HepG2 (cell line): ENCODE measurements around the gene ATG13. TPM values are rescaled to one million over a fixed set of nuclear protein-coding genes. Genes with fewer than 3 reads are reported as not detected.
A peak's percentile ranks its signal among the peaks of the same experiment; 100 is the strongest.

Experiments used
- ELF3 ChIP-seq: IDR thresholded peaks from 2 replicates; pipeline ENCODE4 v1.6.1; 2016; ENCODE audit warnings: missing genetic modification reagents, missing compliant biosample characterization
- ETV6 ChIP-seq: sonication (generic); formaldehyde crosslinking; conservative IDR thresholded peaks from 2 replicates; pipeline ENCODE4 v1.4.0; 2020; ENCODE audit warnings: missing genetic modification reagents
- FIP1L1 ChIP-seq: fragments of 200-400 bp; formaldehyde crosslinking; IDR thresholded peaks from 2 replicates; pipeline ENCODE4 v1.6.1; 2018; ENCODE audit warnings: low read depth, mild to moderate bottlenecking, low read length, moderate library complexity, borderline replicate concordance; ENCODE audit not compliant: insufficient read depth
- FOXO4 ChIP-seq: sonication (generic); formaldehyde crosslinking; conservative IDR thresholded peaks from 2 replicates; pipeline ENCODE4 v1.8.1; 2023; ENCODE audit warnings: missing genetic modification reagents
- GLI4 ChIP-seq: sonication (generic); formaldehyde crosslinking; IDR thresholded peaks from 2 replicates; pipeline ENCODE4 v1.5.1; 2020; ENCODE audit warnings: missing genetic modification reagents, mild to moderate bottlenecking, moderate library complexity, borderline replicate concordance
- IKZF4 ChIP-seq: sonication (generic); formaldehyde crosslinking; IDR thresholded peaks from 2 replicates; pipeline ENCODE4 v1.5.1; 2020; ENCODE audit warnings: borderline replicate concordance, mild to moderate bottlenecking, low read depth, missing genetic modification reagents; ENCODE audit errors: not compliant biosample characterization
- IKZF5 ChIP-seq: IDR thresholded peaks from 2 replicates; pipeline ENCODE4 v1.6.1; 2018; ENCODE audit warnings: missing genetic modification reagents, mild to moderate bottlenecking, missing compliant biosample characterization
- JUN ChIP-seq: sonication (generic); formaldehyde crosslinking; IDR thresholded peaks from 2 replicates; pipeline ENCODE4 v1.4.0; 2020; ENCODE audit warnings: mild to moderate bottlenecking, missing genetic modification reagents
- LBX2 ChIP-seq: sonication (generic); formaldehyde crosslinking; IDR thresholded peaks from 2 replicates; pipeline ENCODE4 v1.5.0; 2020; ENCODE audit warnings: missing genetic modification reagents, mild to moderate bottlenecking, borderline replicate concordance
- NR1H2 ChIP-seq: sonication (generic); formaldehyde crosslinking; IDR thresholded peaks from 2 replicates; pipeline ENCODE4 v1.8.1; 2022; ENCODE audit warnings: low read depth, missing genetic modification reagents, borderline replicate concordance
- PTBP1 ChIP-seq: fragments of 200-400 bp; formaldehyde crosslinking; IDR thresholded peaks from 2 replicates; pipeline ENCODE4 v1.6.1; 2018; ENCODE audit warnings: low read length, low read depth; ENCODE audit not compliant: poor library complexity, severe bottlenecking
- TBP ChIP-seq: sonication (generic); formaldehyde crosslinking; IDR thresholded peaks from 2 replicates; pipeline ENCODE4 v1.5.0; 2020; ENCODE audit warnings: missing genetic modification reagents
- ZBTB20 ChIP-seq: sonication (generic); formaldehyde crosslinking; IDR thresholded peaks from 2 replicates; pipeline ENCODE4 v1.8.1; 2023; ENCODE audit warnings: missing genetic modification reagents, low read depth, mild to moderate bottlenecking, borderline replicate concordance
- ZBTB25 ChIP-seq: IDR thresholded peaks from 2 replicates; pipeline ENCODE4 v1.6.1; 2018; ENCODE audit warnings: missing genetic modification reagents
- ZFY ChIP-seq: sonication (generic); formaldehyde crosslinking; IDR thresholded peaks from 2 replicates; pipeline ENCODE4 v1.4.0; 2020; ENCODE audit warnings: missing genetic modification reagents
- ZNF280D ChIP-seq: sonication (generic); formaldehyde crosslinking; IDR thresholded peaks from 2 replicates; pipeline ENCODE4 v1.5.1; 2020; ENCODE audit warnings: mild to moderate bottlenecking, missing genetic modification reagents
- ZNF350 ChIP-seq: sonication (generic); formaldehyde crosslinking; IDR thresholded peaks from 2 replicates; pipeline ENCODE4 v1.4.0; 2020; ENCODE audit warnings: mild to moderate bottlenecking, low read depth, missing genetic modification reagents, borderline replicate concordance
- ZNF382 ChIP-seq: sonication (generic); formaldehyde crosslinking; IDR thresholded peaks from 2 replicates; pipeline ENCODE4 v1.5.0; 2020; ENCODE audit warnings: missing genetic modification reagents, mild to moderate bottlenecking, borderline replicate concordance
- ZNF580 ChIP-seq: IDR thresholded peaks from 2 replicates; pipeline ENCODE4 v1.6.1; 2016; ENCODE audit warnings: low read depth, borderline replicate concordance
- ZNF644 ChIP-seq: IDR thresholded peaks from 2 replicates; pipeline ENCODE4 v1.6.1; 2016; ENCODE audit warnings: low read depth
- polyA plus RNA-seq, 8 experiments: library from polyadenylated mRNA; depleted of rRNA in 3 of 8; stranded (reverse) in 7 of 8; unstranded in 1 of 8; fragments of >200 nt; fragmentation: Illumina TruSeq in 4 of 8; extraction: Trizol in 4 of 8; gene quantifications; 2 replicates each; pipeline versions ENCODE4 v1.2.1 to v1.2.3, GENCODE V29; 2011 to 2016; ENCODE audit warnings: low read depth in 4 of 8, missing spikeins in 1 of 8, mixed read lengths in 1 of 8; ENCODE audit not compliant: insufficient read depth in 1 of 8
- total RNA-seq, 5 experiments: library from RNA; depleted of rRNA; stranded (reverse); fragments of >200 nt; fragmentation: Illumina TruSeq; extraction: Trizol; gene quantifications; 2 replicates each; pipeline ENCODE4 v1.2.3, GENCODE V29; 2016; ENCODE audit warnings: low read depth in 1 of 5

The ATG13 gene
- total and polyA plus RNA-seq, 2 of the 13 experiments (the other 11 are each of a cell fraction or from before 2014, with no cell fraction given), result 55.0 to 77.3 TPM

GRCh38 chr11:46700241-46701077 is 83.1 kb downstream of the ATG13 start, which contains the start of the genes ARHGAP1 and ZNF408 (continued):
- TF ChIP-seq ZNF280D, result no peak
- no peak for TF ChIP-seq NR1H2 (CRISPR knock-in tag)
- no peak for TF ChIP-seq PTBP1
- TF ChIP-seq LBX2 (CRISPR knock-in tag), result 0 out of 2 replicates have a peak, but pooled peaks have one; percentile 23
- no peak for TF ChIP-seq FIP1L1
- peak; percentile 77; the same call in 1 of the 2 replicates for TF ChIP-seq ZNF350
- TF ChIP-seq GLI4 (CRISPR knock-in tag), result no peak; the same call in 1 of the 2 replicates
- no peak for TF ChIP-seq ZNF644
- peak; percentile 87 for TF ChIP-seq ELF3 (CRISPR knock-in tag)
- peak; percentile 43; the same call in 1 of the 2 replicates for TF ChIP-seq JUN (CRISPR knock-in tag)
- TF ChIP-seq ZFY (CRISPR knock-in tag), result no peak; the same call in 1 of the 2 replicates
- peak; percentile 68 for TF ChIP-seq IKZF4 (CRISPR knock-in tag)
- 0 out of 2 replicates have a peak, but pooled peaks have one; percentile 35 for TF ChIP-seq ETV6 (CRISPR knock-in tag)
- peak; percentile 70 for TF ChIP-seq IKZF5 (CRISPR knock-in tag)
- no peak for TF ChIP-seq ZNF382 (CRISPR knock-in tag)
- TF ChIP-seq FOXO4 (CRISPR knock-in tag), result no peak
- TF ChIP-seq ZNF580 (CRISPR knock-in tag), result peak; percentile 76; the same call in 1 of the 2 replicates
- TF ChIP-seq ZBTB20 (CRISPR knock-in tag), result no peak; the same call in 1 of the 2 replicates
- TF ChIP-seq TBP (CRISPR knock-in tag), result no peak
- peak; percentile 86 for TF ChIP-seq ZBTB25 (CRISPR knock-in tag)
